SK-N-SH (cell line): ENCODE data around the gene CMTM1. TPM values are rescaled to one million over a fixed set of nuclear protein-coding genes. Genes with fewer than 3 reads are reported as not detected.
"Not testable (repeated sequence)": the region's sequence is repeated elsewhere in the genome, so short reads cannot be mapped to it uniquely, and the experiment has no call there.

Source experiments
- CTCF ChIA-PET: fragments of 300-600, 350-600 bp; formaldehyde crosslinking; extraction: SDS; loops from one replicate; lab custom pipeline; 2021; lab: Yijun Ruan, JAX
- POLR2A ChIA-PET: fragments of 350-600 bp; sonication (Branson Sonifier 250); formaldehyde crosslinking; extraction: SDS; loops from one replicate; lab custom pipeline; 2020; ENCODE audit warnings: antibody characterized with exemption, inconsistent platforms; lab: Yijun Ruan, JAX
- DNase-seq: peaks from one replicate; pipeline ENCODE4 v3.0.0; 2012
- H2AFZ ChIP-seq: fragments of 200-600 bp; sonication (generic); 2 replicates; pipeline ENCODE4 v1.8.1; 2016; ENCODE audit warnings: antibody characterized with exemption, mild to moderate bottlenecking, low read depth
- H3F3A ChIP-seq: fragments of 200-600 bp; sonication (generic); replicated peaks from 2 replicates; pipeline ENCODE3; 2016; ENCODE audit warnings: antibody characterized with exemption, mild to moderate bottlenecking; ENCODE audit not compliant: insufficient read depth
- H3K27ac ChIP-seq, 2 experiments: fragments of 200-500 bp in 1 of 2; fragments of 200-600 bp in 1 of 2; sonication (Bioruptor generic) in 1 of 2; sonication (generic), shearing (Covaris generic) in 1 of 2; 2 replicates each; pipeline versions ENCODE4 v1.5.1 to v1.6.1; 2014 to 2016; ENCODE audit warnings: low read depth in 2 of 2, inconsistent platforms in 1 of 2, low read length in 1 of 2, mild to moderate bottlenecking in 1 of 2, mixed read lengths in 1 of 2
- H3K27me3 ChIP-seq: fragments of 200-600 bp; sonication (generic), shearing (Covaris generic); 2 replicates; pipeline ENCODE4 v1.6.1; 2016; ENCODE audit warnings: mixed run types; ENCODE audit not compliant: insufficient read depth
- H3K36me3 ChIP-seq, 2 experiments: fragments of 200-500 bp in 1 of 2; fragments of 200-600 bp in 1 of 2; sonication (Bioruptor generic) in 1 of 2; sonication (generic) in 1 of 2; replicated peaks in 1 of 2; 2 replicates each; pipeline versions ENCODE3 to v1.5.1; 2014 to 2016; ENCODE audit warnings: low read length in 1 of 2, mild to moderate bottlenecking in 1 of 2; ENCODE audit not compliant: insufficient read depth in 2 of 2, control insufficient read depth in 1 of 2
- H3K4me1 ChIP-seq, 2 experiments: fragments of 200-500 bp in 1 of 2; fragments of 200-600 bp in 1 of 2; sonication (Bioruptor generic) in 1 of 2; sonication (generic), shearing (Covaris generic) in 1 of 2; 2 replicates each; pipeline versions ENCODE4 v1.5.1 to v1.6.1; 2014 to 2016; ENCODE audit warnings: low read depth in 1 of 2, low read length in 1 of 2, mixed run types in 1 of 2; ENCODE audit not compliant: insufficient read depth in 2 of 2, control insufficient read depth in 1 of 2
- H3K4me2 ChIP-seq: fragments of 200-600 bp; sonication (generic), shearing (Covaris generic); 2 replicates; pipeline ENCODE4 v1.6.1; 2017; ENCODE audit warnings: mixed run types
- H3K4me3 ChIP-seq, 2 experiments: fragments of 200-500 bp in 1 of 2; fragments of 200-600 bp in 1 of 2; sonication (Bioruptor generic) in 1 of 2; sonication (generic), shearing (Covaris generic) in 1 of 2; 2 replicates each; pipeline versions ENCODE4 v1.5.1 to v1.8.1; 2014 to 2016; ENCODE audit warnings: low read depth in 2 of 2, inconsistent platforms in 1 of 2, low read length in 1 of 2, mild to moderate bottlenecking in 1 of 2, mixed read lengths in 1 of 2, moderate library complexity in 1 of 2
- H3K79me2 ChIP-seq: fragments of 200-600 bp; sonication (generic); 2 replicates; pipeline ENCODE4 v1.8.1; 2017; ENCODE audit warnings: mild to moderate bottlenecking; ENCODE audit not compliant: insufficient read depth
- H3K9ac ChIP-seq: fragments of 200-600 bp; sonication (generic); 2 replicates; pipeline ENCODE4 v1.6.1; 2017; ENCODE audit warnings: mixed run types
- H3K9me2 ChIP-seq: fragments of 200-600 bp; sonication (generic); 2 replicates; pipeline ENCODE4 v1.6.1; 2017; ENCODE audit warnings: mixed run types
- H3K9me3 ChIP-seq: fragments of 200-600 bp; sonication (generic); 2 replicates; pipeline ENCODE4 v1.6.1; 2017; ENCODE audit warnings: mixed run types, mild to moderate bottlenecking, moderate library complexity
- H4K20me1 ChIP-seq: fragments of 200-600 bp; sonication (generic); 2 replicates; pipeline ENCODE4 v1.6.1; 2017; ENCODE audit warnings: mild to moderate bottlenecking, mixed run types; ENCODE audit not compliant: insufficient read depth
- CHD2 ChIP-seq: fragments of 150-350 bp; IDR thresholded peaks from 2 replicates; pipeline ENCODE4 v1.6.1; 2018; ENCODE audit warnings: low read length; ENCODE audit not compliant: partially characterized antibody
- EZH2phosphoT487 ChIP-seq: fragments of 200-600 bp; sonication (generic); IDR thresholded peaks from 2 replicates; pipeline ENCODE4 v1.6.1; 2017; ENCODE audit warnings: low read depth, mixed run types, mild to moderate bottlenecking, antibody characterized with exemption, moderate library complexity, borderline replicate concordance
- FOXJ3 ChIP-seq: sonication (generic); formaldehyde crosslinking; IDR thresholded peaks from 2 replicates; pipeline ENCODE4 v1.5.1; 2020; ENCODE audit warnings: mild to moderate bottlenecking, missing genetic modification reagents
- GABPA ChIP-seq: IDR thresholded peaks from 2 replicates; pipeline ENCODE4 v1.4.0; 2012; ENCODE audit warnings: low read depth, mild to moderate bottlenecking
- IRF3 ChIP-seq: fragments of 150-350 bp; IDR thresholded peaks from 2 replicates; pipeline ENCODE4 v1.6.1; 2016; ENCODE audit warnings: mild to moderate bottlenecking, low read depth, low read length
- JUND ChIP-seq: IDR thresholded peaks from 2 replicates; pipeline ENCODE4 v1.4.0; 2012
- MAX ChIP-seq: IDR thresholded peaks from 2 replicates; pipeline ENCODE4 v1.4.0; 2012; ENCODE audit warnings: low read depth
- NRF1 ChIP-seq: IDR thresholded peaks from 2 replicates; pipeline ENCODE4 v1.6.1; 2012; ENCODE audit warnings: low read depth, mild to moderate bottlenecking, low read length
- REST ChIP-seq: IDR thresholded peaks from 2 replicates; pipeline ENCODE4 v1.6.1; 2012; ENCODE audit warnings: mild to moderate bottlenecking, low read depth, low read length, moderate library complexity
- RFX5 ChIP-seq: IDR thresholded peaks from 2 replicates; pipeline ENCODE4 v1.6.1; 2012; ENCODE audit warnings: mild to moderate bottlenecking, improper control_type of control experiment, low read length
- RXRA ChIP-seq: IDR thresholded peaks from 2 replicates; pipeline ENCODE4 v1.4.0; 2012; ENCODE audit warnings: low read depth, mild to moderate bottlenecking, borderline replicate concordance
- TCF12 ChIP-seq: IDR thresholded peaks from 2 replicates; pipeline ENCODE4 v1.4.0; 2012
- TEAD4 ChIP-seq: IDR thresholded peaks from 2 replicates; pipeline ENCODE4 v1.4.0; 2012; ENCODE audit warnings: mild to moderate bottlenecking, borderline replicate concordance; ENCODE audit not compliant: insufficient read depth
- USF1 ChIP-seq: IDR thresholded peaks from 2 replicates; pipeline ENCODE4 v1.4.0; 2012; ENCODE audit warnings: low read depth, borderline replicate concordance
- USF2 ChIP-seq: fragments of 150-350 bp; IDR thresholded peaks from 2 replicates; pipeline ENCODE4 v1.6.1; 2017; ENCODE audit warnings: antibody characterized with exemption, low read length, low read depth, borderline replicate concordance
- ZBTB33 ChIP-seq: IDR thresholded peaks from 2 replicates; pipeline ENCODE4 v1.4.0; 2012; ENCODE audit warnings: low read depth, borderline replicate concordance
- WGBS: methylation state at CpG from one replicate; pipeline ENCODE4 v1.1.6; 2017; ENCODE audit warnings: low lambda C conversion rate; 5-methylcytosine and 5-hydroxymethylcytosine counted together
- polyA plus RNA-seq, 3 experiments: library from polyadenylated mRNA; depleted of rRNA; stranded (reverse); fragments of >200 nt; gene quantifications; 2 replicates each; pipeline ENCODE4 v1.2.3, GENCODE V29; 2012

Gene CMTM1
- polyA plus RNA-seq, 1 of the 3 experiments (the other 2 are of a cell fraction), result 3.7 TPM

- TF ChIP-seq REST (no peak), USF1 (no peak), TCF12 (no peak), JUND (no peak), ZBTB33 (no peak), EZH2phosphoT487 (no peak), GABPA (no peak), IRF3 (no peak), CHD2 (no peak), TEAD4 (no peak), FOXJ3 (CRISPR knock-in tag) (no peak), MAX (no peak), NRF1 (no peak), RFX5 (no peak), USF2 (no peak), RXRA (no peak)
- H3K36me3 ChIP-seq, result peaks cover 0 to 11% of the 10 kb centered on the region in 2 experiments
These were observed 57.5 kb downstream of the CMTM1 start for GRCh38 chr16:66623755-66624154.

GRCh38 chr16:66627611-66628378 lies 61.6 kb downstream of the CMTM1 start:
- H4K20me1 ChIP-seq, DNase-seq, H3K4me1 ChIP-seq, H3K27ac ChIP-seq, H3K9ac ChIP-seq, H3F3A ChIP-seq, H2AFZ ChIP-seq, H3K4me2 ChIP-seq, H3K36me3 ChIP-seq, H3K4me3 ChIP-seq, POLR2A ChIA-PET, H3K27me3 ChIP-seq, H3K9me2 ChIP-seq, H3K9me3 ChIP-seq, H3K79me2 ChIP-seq: not testable (repeated sequence)
- WGBS, result 94% methylated on average over 17 of the region's 17 CpGs
- CTCF ChIA-PET, result interaction anchor here (2.1 kb wide), 1 partner anchor 23 kb away, joined by 4 read pairs; no protein-coding TSS in a partner anchor

More at GRCh38 chr16:66623755-66624154, 57.5 kb downstream of the CMTM1 start:
- H3K9ac ChIP-seq, result no peak overlapping the region
- POLR2A ChIA-PET, result no interaction called here
- H4K20me1 ChIP-seq, result no peaks in the 10 kb centered on the region
- H3F3A ChIP-seq, result peaks cover 7% of the 10 kb centered on the region
- no peak for DNase-seq
- H3K4me2 ChIP-seq, result no peak overlapping the region
- 94% methylated on average over 3 of the region's 3 CpGs for WGBS
- no peaks in the 10 kb centered on the region for H3K27me3 ChIP-seq
- H3K9me2 ChIP-seq, result no peaks in the 10 kb centered on the region
- CTCF ChIA-PET, result interaction anchor here (1.0 to 2.8 kb wide), 3 partner anchors 16 to 249 kb away, joined by 3 to 26 read pairs (median 8); no protein-coding TSS in a partner anchor
- H2AFZ ChIP-seq, result no peak overlapping the region
- peaks cover under 1 to 18% of the 10 kb centered on the region in 2 experiments; a peak in 3 of 4 replicates for H3K4me1 ChIP-seq
- H3K9me3 ChIP-seq, result no peaks in the 10 kb centered on the region
- no peak overlapping the region for H3K4me3 ChIP-seq
- no peaks in the 10 kb centered on the region for H3K79me2 ChIP-seq
- no peak overlapping the region for H3K27ac ChIP-seq
